GM19468 (cell line): ENCODE results near the gene NAALADL2.
"Not testable (repeated sequence)": the region's sequence is repeated elsewhere in the genome, so short reads cannot be mapped to it uniquely, and the experiment has no call there.

Experiments used
- ATAC-seq: cut with Tn5 transposase; IDR thresholded peaks from one replicate; pipeline ENCODE4 v1.9.1; 2021; ENCODE audit warnings: mild to moderate bottlenecking, moderate library complexity, moderate number of reproducible peaks; ENCODE audit not compliant: unreplicated experiment; ENCODE audit errors: extremely low read depth

NAALADL2 gene

GRCh38 chr3:175059788-175060187, 200.7 kb downstream of the NAALADL2 start:
- no peak for ATAC-seq

DNA sequence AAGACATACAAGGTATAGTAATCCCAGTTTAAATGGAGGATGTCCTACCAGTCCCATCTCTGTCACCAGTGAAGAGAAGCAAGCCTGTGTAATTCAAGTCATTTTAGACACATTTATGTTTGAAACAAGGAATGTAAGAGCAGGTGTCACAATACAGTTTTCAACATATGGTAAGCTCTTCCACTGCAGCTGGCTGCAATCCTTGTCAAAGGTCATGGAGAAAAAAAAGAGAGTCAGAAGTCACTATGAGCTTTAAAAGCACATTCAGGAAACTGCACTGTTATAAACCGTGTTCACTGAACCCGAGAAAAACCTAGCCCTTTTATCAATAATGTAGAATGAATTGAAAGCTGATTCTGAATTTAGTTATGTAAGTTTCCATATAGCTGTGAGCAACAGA, 206.4 kb downstream of the NAALADL2 start:
- no peak for ATAC-seq

DNA sequence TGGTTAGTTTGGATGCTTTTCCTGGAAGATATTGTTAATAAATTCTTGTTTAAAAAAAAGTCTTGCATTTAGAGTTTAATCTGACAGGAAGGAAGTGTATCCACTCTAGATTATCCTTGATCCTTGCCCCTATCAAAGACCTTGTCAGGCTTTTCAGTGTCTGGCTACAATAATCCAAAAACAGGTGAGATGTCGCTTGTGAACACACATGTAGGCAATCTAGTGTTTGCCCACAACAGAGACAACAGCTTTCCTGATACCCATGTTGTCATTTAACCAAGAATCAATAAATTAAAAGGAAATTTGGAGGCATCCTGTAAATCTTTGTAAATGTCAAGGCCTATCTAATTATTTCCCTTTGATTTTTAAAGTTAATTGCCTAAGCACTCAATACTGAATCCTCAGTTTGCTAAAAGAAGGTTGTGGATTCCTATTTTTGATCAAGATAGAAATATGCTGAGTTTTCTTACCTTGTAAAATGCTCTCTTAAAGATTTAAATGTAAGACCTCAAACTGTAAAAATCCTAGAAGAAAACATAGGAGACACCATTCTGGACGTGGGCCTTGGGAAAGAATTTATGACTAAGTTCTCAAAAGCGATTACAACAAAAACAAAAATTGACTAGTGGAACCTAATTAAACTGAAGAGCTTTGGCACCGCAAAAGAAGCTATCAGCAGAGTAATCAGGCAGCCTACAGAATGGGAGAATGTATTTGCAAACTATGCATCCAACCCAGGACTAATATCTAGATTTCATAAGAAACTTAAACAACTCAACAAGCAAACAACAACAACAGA, 207.7 kb downstream of the NAALADL2 start:
- ATAC-seq = no peak

- no peak for ATAC-seq
These were observed 209.5 kb downstream of the NAALADL2 start for GRCh38 chr3:175068587-175068986.

DNA sequence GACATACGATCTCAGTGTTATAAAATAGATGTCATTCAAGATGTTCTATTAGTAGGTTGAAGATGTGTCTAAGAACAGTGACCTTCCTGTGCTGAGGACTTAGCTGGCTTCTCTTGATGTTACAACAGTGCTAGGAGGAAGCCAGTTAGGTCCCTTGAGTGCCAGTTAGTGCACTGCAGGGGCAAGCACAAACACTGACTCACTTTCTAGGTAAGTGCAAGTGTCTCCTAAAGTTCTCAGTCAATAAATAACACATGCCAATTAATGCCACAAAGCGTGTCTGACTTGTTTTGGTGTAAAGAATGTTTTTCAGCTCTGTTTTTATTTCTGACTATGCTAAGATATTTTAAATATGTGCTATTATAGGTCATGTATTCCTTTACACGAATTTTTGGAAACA, 211.8 kb downstream of the NAALADL2 start:
- ATAC-seq = no peak

- no peak for ATAC-seq
These were observed 214.2 kb downstream of the NAALADL2 start for GRCh38 chr3:175073219-175073905.

DNA sequence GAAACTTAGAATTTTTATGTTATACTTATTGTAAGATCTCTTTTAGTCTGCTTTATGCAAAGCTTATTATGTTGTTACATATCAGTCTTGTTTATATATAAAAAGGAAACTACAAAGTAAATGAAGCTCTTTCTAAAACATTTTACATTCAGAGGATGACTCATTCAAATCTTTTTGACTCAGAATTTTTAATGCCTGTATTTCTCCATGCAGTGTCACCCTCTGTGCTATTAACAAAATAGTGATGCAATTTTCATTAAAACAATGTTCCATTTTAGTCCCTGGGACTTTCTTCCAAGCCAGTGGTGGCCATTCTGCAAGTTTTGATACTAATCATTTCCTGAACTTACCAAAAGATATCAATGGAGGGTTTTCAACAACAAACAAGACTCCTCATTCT, 216.1 kb downstream of the NAALADL2 start:
- no peak for ATAC-seq

GRCh38 chr3:175077216-175077615, 218.1 kb downstream of the NAALADL2 start:
- no peak for ATAC-seq

- ATAC-seq = no peak
These were observed 223.5 kb downstream of the NAALADL2 start for GRCh38 chr3:175082631-175083030.

GRCh38 chr3:175087128-175087527, 228.0 kb downstream of the NAALADL2 start:
- ATAC-seq = not testable (repeated sequence)

DNA sequence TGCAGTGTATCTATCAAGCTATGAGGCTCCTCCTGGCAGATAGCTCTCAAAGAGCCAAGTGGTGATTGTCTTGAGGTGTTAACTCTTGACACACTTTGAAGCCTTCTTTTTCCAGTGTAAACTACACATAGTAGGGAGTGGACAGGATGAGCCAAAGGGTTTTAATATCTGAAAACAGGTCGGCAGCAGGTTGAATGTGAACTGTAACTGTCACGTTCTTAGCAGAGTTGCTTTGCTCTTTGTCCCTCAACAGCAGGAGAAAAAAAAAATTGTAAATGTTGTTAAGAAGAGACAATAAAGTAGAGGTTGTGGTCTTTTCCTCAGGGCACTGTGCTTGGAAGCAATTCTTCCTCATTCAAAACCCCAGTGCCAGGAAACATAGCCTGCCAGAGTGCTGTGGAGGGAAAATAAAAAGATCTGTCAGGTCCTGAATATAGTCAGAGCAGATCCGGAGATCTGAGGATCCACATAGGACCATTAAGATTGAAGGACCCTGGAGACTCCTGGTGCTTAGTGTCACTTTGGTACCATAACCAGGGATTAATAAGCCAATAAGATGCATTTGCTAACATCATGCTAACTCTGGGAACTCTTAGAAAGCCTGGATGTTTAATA, 229.7 kb downstream of the NAALADL2 start:
- no peak for ATAC-seq

DNA sequence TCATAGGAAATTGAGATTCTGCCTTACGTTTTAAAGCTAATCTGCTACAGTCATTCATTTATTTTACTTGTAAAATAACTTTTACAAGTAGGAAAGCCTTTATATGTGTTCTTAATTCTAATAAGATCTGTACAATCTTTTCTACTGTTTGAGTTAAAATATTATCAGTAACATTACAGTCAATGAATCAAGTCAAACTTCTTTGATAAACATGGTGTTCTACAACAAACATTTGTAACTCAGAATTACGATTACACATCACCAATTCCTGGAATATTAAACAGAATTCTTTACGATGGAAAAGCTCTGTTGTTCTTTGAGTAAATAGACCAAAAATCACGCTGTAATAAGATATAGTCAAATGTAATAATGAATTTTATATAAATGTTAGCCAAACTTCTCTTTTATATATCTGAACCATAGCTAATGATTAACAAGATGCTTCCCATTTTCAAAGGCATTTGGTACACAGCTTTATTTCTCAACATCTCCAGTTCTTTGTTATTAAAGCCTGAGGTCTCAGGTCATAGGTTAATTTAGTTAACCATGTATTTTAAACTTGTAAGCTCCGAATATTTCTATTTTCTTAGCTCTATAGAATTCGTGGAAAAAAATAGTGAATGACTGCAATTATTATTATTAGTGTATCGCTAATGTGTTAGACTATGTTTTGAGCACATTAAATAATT, 232.4 kb downstream of the NAALADL2 start:
- ATAC-seq = no peak

GRCh38 chr3:175093748-175094147, 234.6 kb downstream of the NAALADL2 start:
- ATAC-seq = no peak

DNA sequence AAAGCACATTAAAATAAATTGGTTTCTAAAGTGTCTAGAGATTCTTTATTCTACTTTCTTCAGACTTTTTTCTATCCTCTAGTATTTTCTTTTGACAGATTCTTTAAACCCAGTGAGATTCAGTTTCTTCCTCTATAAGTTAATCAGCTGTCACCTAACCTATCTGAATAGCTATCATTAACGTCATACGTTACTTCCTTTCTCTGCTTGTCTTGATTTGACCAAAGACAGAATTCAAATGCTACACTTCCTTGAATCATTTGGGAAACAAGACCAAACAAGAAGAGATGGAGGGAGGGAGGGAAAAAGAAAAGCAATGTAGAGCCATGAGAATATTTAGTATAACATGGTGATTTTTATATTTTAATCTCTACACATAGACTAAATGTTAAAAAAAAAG, 235.2 kb downstream of the NAALADL2 start:
- ATAC-seq = no peak

DNA sequence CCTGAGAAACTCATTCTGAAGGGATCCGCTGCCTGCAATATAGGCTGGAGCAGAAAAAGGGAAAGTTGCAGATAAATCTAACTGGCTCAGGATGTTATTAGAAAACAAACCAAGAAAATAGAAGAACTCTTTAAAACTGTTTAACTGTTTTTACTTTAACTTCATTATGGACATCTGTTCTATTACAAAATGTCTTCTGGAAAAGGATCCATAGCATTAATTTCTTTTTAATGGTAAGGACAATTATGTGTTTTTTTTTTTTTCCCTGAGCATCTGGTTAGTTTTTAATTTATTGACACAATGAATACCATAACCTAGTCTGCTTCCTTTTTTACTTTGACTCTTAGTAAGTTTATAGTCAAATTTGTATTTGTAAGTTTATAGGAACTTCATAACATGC, 239.5 kb downstream of the NAALADL2 start:
- no peak for ATAC-seq

- ATAC-seq = no peak
These were observed 243.0 kb downstream of the NAALADL2 start for GRCh38 chr3:175102161-175102560.

DNA sequence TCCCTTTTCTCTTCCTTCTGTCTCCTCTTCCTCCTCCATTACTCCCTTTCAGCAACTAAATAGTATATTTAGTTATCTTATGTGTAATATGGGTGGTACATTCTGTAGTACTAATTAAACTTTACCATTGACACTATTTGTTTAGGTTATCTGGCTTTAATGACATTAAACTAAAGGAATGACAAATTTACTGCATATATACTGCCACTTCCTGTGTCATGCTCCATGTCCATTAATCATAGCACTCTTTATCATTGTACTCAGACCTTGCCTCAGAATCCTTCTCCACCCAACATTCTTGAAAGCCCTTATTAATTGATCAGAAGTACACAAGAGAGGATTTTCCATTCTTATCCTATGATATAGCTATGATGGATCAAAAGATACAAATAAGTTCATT, 244.2 kb downstream of the NAALADL2 start:
- ATAC-seq = no peak

GRCh38 chr3:175105066-175105465, 245.9 kb downstream of the NAALADL2 start:
- no peak for ATAC-seq

GRCh38 chr3:175107231-175107630, 248.1 kb downstream of the NAALADL2 start:
- ATAC-seq = no peak

DNA sequence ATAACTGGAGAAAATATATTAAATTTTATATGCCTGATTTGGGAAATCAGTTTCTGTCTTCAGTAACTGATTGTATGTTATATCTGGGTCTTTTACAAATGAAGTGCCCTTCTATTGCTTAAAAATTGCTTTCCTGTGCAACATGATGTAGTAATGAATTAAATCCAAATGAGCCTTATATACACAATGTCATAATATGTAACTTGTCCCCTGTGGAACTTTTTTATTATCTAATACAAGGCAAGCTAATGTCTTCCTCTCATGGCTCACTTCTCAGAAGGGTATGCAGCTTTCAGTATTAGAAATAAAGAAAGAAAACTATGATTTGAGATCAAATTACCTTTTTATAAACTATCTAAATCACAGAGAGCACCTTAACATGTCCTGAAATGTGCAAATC, 248.9 kb downstream of the NAALADL2 start:
- ATAC-seq = no peak
